ENCODE data around the gene TDRD9. TPM values are rescaled to one million over a fixed set of nuclear protein-coding genes. Genes with fewer than 3 reads are reported as not detected.

TDRD9 gene
- total RNA-seq, 1 donor from 2014 or later: 4.8 TPM

DNA sequence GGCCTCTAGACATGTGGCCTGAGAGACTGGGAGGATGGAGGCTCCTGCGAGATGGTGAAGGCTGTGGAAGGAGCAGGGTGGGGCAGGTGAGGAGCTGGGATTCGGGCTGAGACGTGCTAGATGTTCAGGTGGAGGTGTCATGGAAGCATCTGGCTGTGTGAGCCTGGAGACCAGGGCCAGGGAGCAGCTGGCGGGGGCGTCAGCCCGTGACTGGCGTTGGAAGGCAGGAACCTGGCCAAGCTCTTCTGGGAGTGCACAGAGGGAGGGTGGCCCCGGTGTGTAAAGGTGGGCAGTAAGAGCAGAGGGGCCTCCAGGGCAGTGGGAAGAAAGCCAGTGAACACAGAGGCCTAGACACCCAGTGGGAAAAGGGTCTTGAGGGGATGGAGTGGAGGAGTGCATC, 69.1 kb downstream of the TDRD9 start:
- no peaks in the 10 kb centered on the region for H3K9me3 ChIP-seq (replicated peaks)
- H3K36me3 ChIP-seq: no peaks in the 10 kb centered on the region
- H3K27me3 ChIP-seq (ENCODE audit: low read depth): peaks cover 26% of the 10 kb centered on the region
- H3K4me3 ChIP-seq: no peak overlapping the region
- no peaks in the 10 kb centered on the region for H3K4me1 ChIP-seq
- TF ChIP-seq, protein P1, sequence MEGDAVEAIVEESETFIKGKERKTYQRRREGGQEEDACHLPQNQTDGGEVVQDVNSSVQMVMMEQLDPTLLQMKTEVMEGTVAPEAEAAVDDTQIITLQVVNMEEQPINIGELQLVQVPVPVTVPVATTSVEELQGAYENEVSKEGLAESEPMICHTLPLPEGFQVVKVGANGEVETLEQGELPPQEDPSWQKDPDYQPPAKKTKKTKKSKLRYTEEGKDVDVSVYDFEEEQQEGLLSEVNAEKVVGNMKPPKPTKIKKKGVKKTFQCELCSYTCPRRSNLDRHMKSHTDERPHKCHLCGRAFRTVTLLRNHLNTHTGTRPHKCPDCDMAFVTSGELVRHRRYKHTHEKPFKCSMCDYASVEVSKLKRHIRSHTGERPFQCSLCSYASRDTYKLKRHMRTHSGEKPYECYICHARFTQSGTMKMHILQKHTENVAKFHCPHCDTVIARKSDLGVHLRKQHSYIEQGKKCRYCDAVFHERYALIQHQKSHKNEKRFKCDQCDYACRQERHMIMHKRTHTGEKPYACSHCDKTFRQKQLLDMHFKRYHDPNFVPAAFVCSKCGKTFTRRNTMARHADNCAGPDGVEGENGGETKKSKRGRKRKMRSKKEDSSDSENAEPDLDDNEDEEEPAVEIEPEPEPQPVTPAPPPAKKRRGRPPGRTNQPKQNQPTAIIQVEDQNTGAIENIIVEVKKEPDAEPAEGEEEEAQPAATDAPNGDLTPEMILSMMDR (IDR thresholded peaks at IDR 0.05; ENCODE audit: borderline replicate concordance): no peak
- intact Hi-C loops (cut with micrococcal nuclease): no loop called here
- H3K27ac ChIP-seq (replicated peaks): no peak overlapping the region
- no peak for DNase-seq

DNA sequence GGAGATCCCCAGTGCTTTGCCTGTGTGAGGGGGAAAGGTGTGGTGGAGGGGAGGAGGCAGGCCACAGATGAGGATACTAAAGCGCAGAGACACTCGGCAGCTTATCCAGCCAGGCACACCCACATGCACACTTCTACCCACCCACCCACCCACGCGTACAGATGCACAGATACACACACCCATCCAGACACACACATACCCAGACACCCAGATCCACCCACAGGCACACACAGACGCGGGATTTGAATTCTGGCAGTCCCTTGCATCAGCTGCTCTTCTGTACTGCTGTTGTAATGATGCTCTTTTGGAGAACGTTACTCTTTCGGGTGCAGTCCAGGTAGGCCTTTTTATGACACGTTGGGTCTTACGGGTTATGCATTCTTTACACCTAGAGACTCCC, 69.8 kb downstream of the TDRD9 start:
- Histone ChIP-seq H3K4me1 (no peaks in the 10 kb centered on the region), H3K36me3 (no peaks in the 10 kb centered on the region), H3K27me3 (ENCODE audit: low read depth) (peaks cover 24% of the 10 kb centered on the region), H3K27ac (replicated peaks) (no peak overlapping the region), H3K4me3 (no peak overlapping the region), H3K9me3 (replicated peaks) (no peaks in the 10 kb centered on the region)
- TF ChIP-seq, protein P1 (IDR thresholded peaks at IDR 0.05; ENCODE audit: borderline replicate concordance): no peak
- intact Hi-C loops (cut with micrococcal nuclease): no loop called here
- DNase-seq: no peak

DNA sequence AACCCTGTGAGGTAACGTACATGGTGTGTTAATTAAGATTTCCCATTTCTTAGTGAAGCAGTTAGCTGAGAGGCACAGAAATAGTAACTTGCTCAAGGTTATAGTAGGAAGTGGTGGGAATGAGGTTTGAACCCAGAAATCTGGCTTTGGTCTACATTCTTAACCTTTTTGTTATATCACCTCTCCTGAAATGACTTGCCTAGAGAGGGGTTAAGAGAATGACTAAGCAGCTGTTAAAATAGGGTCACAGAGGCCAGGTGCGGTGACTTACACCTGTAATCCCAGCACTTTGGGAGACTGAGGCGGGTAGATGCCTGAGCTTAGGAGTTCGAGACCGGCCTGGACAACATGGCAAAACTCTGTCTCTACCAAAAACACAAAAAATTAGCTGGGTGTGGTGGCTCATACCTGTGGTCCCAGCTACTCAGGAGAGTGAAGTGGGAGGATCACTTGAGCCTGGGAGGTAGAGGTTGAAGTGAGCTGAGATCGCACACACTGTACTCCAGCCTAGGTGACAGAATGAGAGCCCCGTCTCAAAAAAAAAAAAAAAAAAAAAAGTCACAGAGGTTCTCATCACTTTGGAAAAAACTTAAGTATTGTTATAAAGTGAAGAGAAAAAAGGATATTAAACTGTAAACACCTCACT, 71.7 kb downstream of the TDRD9 start:
- intact Hi-C loops (cut with micrococcal nuclease): no loop called here
- Histone ChIP-seq H3K36me3 (no peaks in the 10 kb centered on the region), H3K4me3 (no peak overlapping the region), H3K9me3 (replicated peaks) (no peaks in the 10 kb centered on the region), H3K27ac (replicated peaks) (no peak overlapping the region), H3K4me1 (no peaks in the 10 kb centered on the region), H3K27me3 (ENCODE audit: low read depth) (peaks cover 17% of the 10 kb centered on the region)
- DNase-seq: no peak
- TF ChIP-seq, protein P1 (IDR thresholded peaks at IDR 0.05; ENCODE audit: borderline replicate concordance): no peak

DNA sequence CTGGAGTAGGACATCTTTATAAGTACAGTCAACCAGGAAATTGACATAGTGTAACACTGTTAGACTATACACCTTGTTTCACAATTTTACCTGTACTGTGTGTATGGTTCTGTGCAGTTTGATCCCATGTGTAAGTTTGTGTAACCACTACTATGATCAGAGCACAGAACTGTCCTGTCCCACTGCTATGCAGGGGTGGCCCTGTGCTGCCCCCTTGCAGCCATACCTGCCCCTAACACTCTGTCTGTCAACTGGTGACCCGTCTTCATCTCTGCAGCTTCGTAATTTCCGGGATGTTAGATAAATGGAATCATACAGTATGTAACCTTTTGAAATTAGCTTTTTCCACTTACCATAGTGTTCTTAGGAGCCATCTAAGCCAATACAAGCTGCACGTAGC, 72.7 kb downstream of the TDRD9 start:
- H3K27ac ChIP-seq (replicated peaks): no peak overlapping the region
- intact Hi-C loops (cut with micrococcal nuclease): no loop called here
- DNase-seq: no peak
- H3K27me3 ChIP-seq (ENCODE audit: low read depth): peaks cover 7% of the 10 kb centered on the region
- TF ChIP-seq, protein P1 (IDR thresholded peaks at IDR 0.05; ENCODE audit: borderline replicate concordance): peak; percentile 50
- H3K4me3 ChIP-seq: no peak overlapping the region
- H3K36me3 ChIP-seq: no peaks in the 10 kb centered on the region
- no peaks in the 10 kb centered on the region for H3K9me3 ChIP-seq (replicated peaks)
- H3K4me1 ChIP-seq: no peaks in the 10 kb centered on the region

DNA sequence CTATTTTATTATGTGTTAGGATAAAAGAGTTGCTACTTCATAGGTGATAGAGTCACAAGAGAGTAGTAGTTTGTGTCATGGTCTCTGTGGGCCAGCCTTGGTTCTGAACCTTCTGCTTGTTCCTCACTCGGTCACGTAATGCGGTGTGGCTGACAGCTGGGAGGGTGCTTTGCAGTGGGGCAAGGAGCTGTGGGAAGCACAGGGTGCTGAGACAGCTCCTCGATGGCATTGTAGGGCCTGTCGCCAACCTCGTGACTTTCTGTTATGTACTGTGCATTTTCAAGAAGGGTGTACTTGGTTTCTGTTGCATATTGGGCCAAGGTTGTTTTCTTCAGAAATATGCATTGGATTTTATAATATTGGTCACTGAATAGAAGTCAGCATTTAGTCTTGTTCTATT, 75.4 kb downstream of the TDRD9 start:
- no peak overlapping the region for H3K4me3 ChIP-seq
- H3K36me3 ChIP-seq: no peaks in the 10 kb centered on the region
- H3K9me3 ChIP-seq (replicated peaks): no peaks in the 10 kb centered on the region
- no peak overlapping the region for H3K27ac ChIP-seq (replicated peaks)
- H3K27me3 ChIP-seq (ENCODE audit: low read depth): peaks cover 4% of the 10 kb centered on the region
- DNase-seq: no peak
- TF ChIP-seq, protein P1 (IDR thresholded peaks at IDR 0.05; ENCODE audit: borderline replicate concordance): no peak
- no peaks in the 10 kb centered on the region for H3K4me1 ChIP-seq
- intact Hi-C loops (cut with micrococcal nuclease): no loop called here
